Peyer's patch (tissue), 4 donors: ENCODE results near the gene METTL15.

Source experiments
- POLR2A ChIP-seq, 2 donors: fragments of 450-650 bp; IDR thresholded peaks; one replicate each; pipeline ENCODE4 v1.5.1; 2017; ENCODE audit warnings: antibody characterized with exemption in 2 of 2, mild to moderate bottlenecking in 2 of 2, moderate library complexity in 2 of 2
- TF ChIP-seq, protein P1 (sequence below), 6 experiments: fragments of 450-650 bp in 4 of 6; fragments of 200-600 bp in 2 of 6; sonication (generic) in 1 of 6; IDR thresholded peaks; one replicate each; pipeline ENCODE4 v1.5.1; 2017 to 2019; ENCODE audit warnings: antibody characterized with exemption in 6 of 6, mild to moderate bottlenecking in 3 of 6, moderate library complexity in 1 of 6

DNA sequence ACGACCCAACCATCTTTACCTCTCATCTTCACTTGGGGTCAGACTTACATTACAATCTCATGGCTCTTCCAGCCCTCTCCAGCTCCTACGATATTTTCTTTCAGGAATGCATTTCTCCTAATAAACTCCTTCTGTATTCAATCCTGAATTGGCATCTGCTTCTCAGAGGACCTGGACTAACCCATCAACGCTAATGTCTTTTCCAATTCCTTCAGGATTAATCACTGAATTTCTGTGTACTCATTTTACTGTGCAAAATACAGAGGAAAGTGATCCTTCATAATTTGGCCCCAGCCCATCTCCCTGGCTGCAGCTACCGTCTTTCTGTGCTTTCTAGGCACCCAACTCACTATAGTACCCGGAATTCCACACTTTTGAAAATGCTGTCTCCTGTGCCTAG lies 239.2 kb downstream of the METTL15 start:
- TF ChIP-seq, protein P1, sequence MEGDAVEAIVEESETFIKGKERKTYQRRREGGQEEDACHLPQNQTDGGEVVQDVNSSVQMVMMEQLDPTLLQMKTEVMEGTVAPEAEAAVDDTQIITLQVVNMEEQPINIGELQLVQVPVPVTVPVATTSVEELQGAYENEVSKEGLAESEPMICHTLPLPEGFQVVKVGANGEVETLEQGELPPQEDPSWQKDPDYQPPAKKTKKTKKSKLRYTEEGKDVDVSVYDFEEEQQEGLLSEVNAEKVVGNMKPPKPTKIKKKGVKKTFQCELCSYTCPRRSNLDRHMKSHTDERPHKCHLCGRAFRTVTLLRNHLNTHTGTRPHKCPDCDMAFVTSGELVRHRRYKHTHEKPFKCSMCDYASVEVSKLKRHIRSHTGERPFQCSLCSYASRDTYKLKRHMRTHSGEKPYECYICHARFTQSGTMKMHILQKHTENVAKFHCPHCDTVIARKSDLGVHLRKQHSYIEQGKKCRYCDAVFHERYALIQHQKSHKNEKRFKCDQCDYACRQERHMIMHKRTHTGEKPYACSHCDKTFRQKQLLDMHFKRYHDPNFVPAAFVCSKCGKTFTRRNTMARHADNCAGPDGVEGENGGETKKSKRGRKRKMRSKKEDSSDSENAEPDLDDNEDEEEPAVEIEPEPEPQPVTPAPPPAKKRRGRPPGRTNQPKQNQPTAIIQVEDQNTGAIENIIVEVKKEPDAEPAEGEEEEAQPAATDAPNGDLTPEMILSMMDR (IDR thresholded peaks at IDR 0.05) = no peak
- TF ChIP-seq POLR2A (IDR thresholded peaks at IDR 0.05) = no peak
